ENCODE results near the gene LIMCH1.

- no peak for TF ChIP-seq GATA2 (IDR thresholded peaks at IDR 0.05; ENCODE audit: low read depth, low read length)
- TF ChIP-seq GATA3 (IDR thresholded peaks at IDR 0.05; ENCODE audit: low read depth, low read length) = no peak
Measured at GRCh38 chr4:41602886-41603498, 65.0 kb downstream of the LIMCH1 start.

Measured in SH-SY5Y (cell line).